ENCODE results near the gene LKAAEAR1. TPM values are rescaled to one million over a fixed set of nuclear protein-coding genes. Genes with fewer than 3 reads are reported as not detected.

LKAAEAR1 gene
- total RNA-seq, 3 donors from 2014 or later (not counting 1 experiment from before 2014, with no cell fraction given): not detected

DNA sequence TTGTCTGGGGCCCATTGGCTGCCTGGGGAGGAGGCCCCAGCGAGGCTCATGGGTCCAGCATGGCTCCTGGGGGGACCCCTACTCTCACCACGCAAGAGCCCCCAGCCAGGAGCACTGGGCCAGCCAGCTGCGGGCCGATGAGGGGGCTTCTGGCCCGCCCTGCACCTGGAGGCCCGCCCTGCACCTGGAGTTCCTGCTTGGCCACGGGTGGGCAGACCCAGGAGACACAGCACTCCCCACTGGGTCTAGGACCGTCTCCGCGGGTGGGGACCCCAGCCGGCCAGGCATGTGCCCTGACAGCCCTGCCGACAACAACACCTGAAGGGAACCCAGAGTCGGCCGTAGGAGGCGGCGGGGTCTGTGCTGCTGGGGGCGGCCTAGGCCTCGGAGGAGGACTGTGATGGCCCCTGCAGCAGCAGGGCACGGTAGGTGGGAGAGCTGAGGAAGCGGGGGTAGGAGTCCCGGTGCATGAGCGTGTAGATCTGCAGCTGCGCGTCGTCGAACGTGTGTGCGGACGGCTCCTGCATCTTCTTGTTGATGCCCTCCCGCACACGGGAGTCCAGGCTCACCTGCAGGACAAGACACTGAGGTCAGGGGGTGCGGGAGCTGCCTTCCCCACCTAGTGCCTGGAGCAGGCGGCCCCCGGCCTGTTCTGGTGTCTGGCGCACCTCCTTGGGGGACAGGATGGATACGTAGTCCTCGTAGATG lies 10.6 kb downstream of the LKAAEAR1 start:
- ATAC-seq (no peak), DNase-seq (no peak)
- H3K36me3 Mint-ChIP-seq: no peaks in the 10 kb centered on the region
- H3K27me3 Mint-ChIP-seq (ENCODE audit: low read depth in 2 of 2): no peaks in the 10 kb centered on the region
- no peaks in the 10 kb centered on the region for H3K9me3 Mint-ChIP-seq
- Histone ChIP-seq H3K4me3 (ENCODE audit: low read length) (no peak overlapping the region), H3K4me1 (ENCODE audit: control insufficient read depth, insufficient read depth, low read length) (peaks cover 52% of the 10 kb centered on the region), H3K27ac (ENCODE audit: low read length) (no peak overlapping the region), H3K9me3 (ENCODE audit: control insufficient read depth, insufficient read depth, low read length) (no peaks in the 10 kb centered on the region), H3K27me3 (ENCODE audit: control insufficient read depth, insufficient read depth, low read length) (no peaks in the 10 kb centered on the region), H3K36me3 (ENCODE audit: control insufficient read depth, insufficient read depth, low read length) (peaks cover 43% of the 10 kb centered on the region)
- intact Hi-C loops (cut with micrococcal nuclease): no loop called here
- TF ChIP-seq, protein P1, sequence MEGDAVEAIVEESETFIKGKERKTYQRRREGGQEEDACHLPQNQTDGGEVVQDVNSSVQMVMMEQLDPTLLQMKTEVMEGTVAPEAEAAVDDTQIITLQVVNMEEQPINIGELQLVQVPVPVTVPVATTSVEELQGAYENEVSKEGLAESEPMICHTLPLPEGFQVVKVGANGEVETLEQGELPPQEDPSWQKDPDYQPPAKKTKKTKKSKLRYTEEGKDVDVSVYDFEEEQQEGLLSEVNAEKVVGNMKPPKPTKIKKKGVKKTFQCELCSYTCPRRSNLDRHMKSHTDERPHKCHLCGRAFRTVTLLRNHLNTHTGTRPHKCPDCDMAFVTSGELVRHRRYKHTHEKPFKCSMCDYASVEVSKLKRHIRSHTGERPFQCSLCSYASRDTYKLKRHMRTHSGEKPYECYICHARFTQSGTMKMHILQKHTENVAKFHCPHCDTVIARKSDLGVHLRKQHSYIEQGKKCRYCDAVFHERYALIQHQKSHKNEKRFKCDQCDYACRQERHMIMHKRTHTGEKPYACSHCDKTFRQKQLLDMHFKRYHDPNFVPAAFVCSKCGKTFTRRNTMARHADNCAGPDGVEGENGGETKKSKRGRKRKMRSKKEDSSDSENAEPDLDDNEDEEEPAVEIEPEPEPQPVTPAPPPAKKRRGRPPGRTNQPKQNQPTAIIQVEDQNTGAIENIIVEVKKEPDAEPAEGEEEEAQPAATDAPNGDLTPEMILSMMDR (IDR thresholded peaks at IDR 0.05): no peak
- peaks cover 11 to 39% of the 10 kb centered on the region in 2 donors for H3K4me1 Mint-ChIP-seq
- 93% methylated on average over 37 of the region's 37 CpGs for WGBS (ENCODE audit: insufficient coverage)
- H3K27ac Mint-ChIP-seq: no peak overlapping the region
- no peak overlapping the region for H3K4me3 Mint-ChIP-seq

DNA sequence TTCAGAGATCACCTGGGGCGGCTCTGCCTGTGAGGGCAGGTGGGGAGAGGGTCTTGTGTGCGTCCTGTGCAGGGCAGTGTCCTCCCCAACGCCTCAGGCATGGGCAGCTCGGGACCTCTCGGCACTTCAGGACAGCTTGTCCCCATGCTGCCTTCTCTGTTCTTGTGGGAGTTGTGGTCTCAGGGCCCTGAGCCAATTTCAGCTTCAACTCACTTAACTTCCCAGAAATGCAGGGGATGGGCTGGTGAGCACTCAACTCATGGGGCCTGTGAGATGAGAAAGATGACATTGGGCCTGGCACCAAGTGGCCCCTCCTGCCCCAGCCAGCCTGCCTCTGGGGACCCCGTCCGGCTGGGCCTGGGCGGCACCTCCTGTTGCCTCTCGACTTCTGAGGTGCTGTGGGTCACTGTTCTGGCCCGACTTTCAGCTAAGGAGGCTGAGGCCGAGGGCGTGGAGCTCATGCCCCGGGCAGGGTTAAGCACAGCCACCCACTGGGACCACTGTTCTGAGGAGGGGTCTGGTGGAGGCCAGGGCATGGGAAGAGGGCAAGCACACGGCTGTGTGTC lies 11.6 kb downstream of the LKAAEAR1 start:
- Mint-ChIP-seq H3K4me1 (peaks cover 5 to 38% of the 10 kb centered on the region in 2 donors), H3K36me3 (no peaks in the 10 kb centered on the region), H3K27me3 (ENCODE audit: low read depth in 2 of 2) (no peaks in the 10 kb centered on the region), H3K27ac (peak overlapping the region in 1 of 2 donors; percentile 52), H3K4me3 (no peak overlapping the region), H3K9me3 (no peaks in the 10 kb centered on the region)
- no peak overlapping the region for H3K4me3 ChIP-seq (ENCODE audit: low read length)
- H3K9me3 ChIP-seq (ENCODE audit: control insufficient read depth, insufficient read depth, low read length): no peaks in the 10 kb centered on the region
- H3K27ac ChIP-seq (ENCODE audit: low read length): no peak overlapping the region
- peaks cover 51% of the 10 kb centered on the region for H3K4me1 ChIP-seq (ENCODE audit: control insufficient read depth, insufficient read depth, low read length)
- DNase-seq: no peak
- H3K36me3 ChIP-seq (ENCODE audit: control insufficient read depth, insufficient read depth, low read length): peaks cover 43% of the 10 kb centered on the region
- no peak for ATAC-seq
- intact Hi-C loops (cut with micrococcal nuclease): no loop called here
- TF ChIP-seq, protein P1 (IDR thresholded peaks at IDR 0.05): no peak
- no peaks in the 10 kb centered on the region for H3K27me3 ChIP-seq (ENCODE audit: control insufficient read depth, insufficient read depth, low read length)
- 80% methylated on average over 14 of the region's 14 CpGs for WGBS (ENCODE audit: insufficient coverage)

DNA sequence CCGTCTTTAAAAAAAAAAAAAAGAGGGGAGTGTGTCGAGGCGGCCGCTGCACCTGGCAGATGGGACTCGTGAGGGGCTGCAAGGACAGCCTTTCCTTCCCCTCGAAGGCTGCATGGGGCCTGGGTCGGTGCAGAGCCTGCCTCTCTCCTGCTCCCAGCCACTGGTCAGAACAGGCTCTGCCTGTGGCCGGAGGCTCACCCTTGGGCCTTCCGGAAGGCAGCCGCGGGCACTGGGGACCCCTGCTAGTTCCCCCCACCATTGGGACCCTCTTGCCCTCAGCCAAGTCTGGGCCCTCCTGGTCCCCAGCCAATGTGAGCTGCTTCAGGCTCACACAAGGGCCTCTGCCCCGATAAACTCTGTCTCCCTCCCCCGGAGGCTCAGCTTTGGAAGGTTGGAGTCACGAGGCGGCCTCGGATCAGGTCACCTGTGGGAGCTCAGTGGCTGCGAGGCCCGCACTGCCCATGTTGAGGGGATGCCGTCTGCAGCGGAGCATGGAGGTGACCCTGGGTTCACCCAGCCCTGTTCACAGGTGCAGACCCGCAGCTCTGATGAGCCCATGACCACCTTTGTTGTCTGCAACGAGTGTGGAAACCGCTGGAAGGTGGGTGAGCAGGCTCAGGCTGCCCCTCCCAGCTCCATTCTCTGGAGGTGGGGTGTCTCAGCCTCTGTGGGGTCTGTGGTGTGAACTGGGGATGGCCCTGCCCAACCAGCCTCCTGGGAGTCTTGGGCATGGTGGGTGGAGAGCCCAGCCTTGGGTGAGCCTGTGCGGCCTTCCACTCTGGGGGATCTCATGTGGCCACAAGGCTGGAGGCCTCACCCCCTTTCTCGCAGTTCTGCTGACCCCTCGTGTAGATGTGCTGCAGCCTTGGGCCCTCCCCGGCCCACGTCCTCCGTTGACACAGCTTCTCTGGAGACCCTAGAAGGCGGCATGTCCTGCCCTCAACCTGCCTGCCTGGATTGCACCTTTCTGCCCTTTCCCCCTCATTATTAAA lies 12.6 kb downstream of the LKAAEAR1 start:
- WGBS (ENCODE audit: insufficient coverage): 81% methylated on average over 30 of the region's 30 CpGs
- intact Hi-C loops (cut with micrococcal nuclease): no loop called here
- Histone ChIP-seq H3K36me3 (ENCODE audit: control insufficient read depth, insufficient read depth, low read length) (peaks cover 43% of the 10 kb centered on the region), H3K27ac (ENCODE audit: low read length) (no peak overlapping the region), H3K4me1 (ENCODE audit: control insufficient read depth, insufficient read depth, low read length) (peaks cover 51% of the 10 kb centered on the region), H3K27me3 (ENCODE audit: control insufficient read depth, insufficient read depth, low read length) (no peaks in the 10 kb centered on the region), H3K9me3 (ENCODE audit: control insufficient read depth, insufficient read depth, low read length) (no peaks in the 10 kb centered on the region), H3K4me3 (ENCODE audit: low read length) (no peak overlapping the region)
- no peak overlapping the region for H3K4me3 Mint-ChIP-seq
- TF ChIP-seq, protein P1 (IDR thresholded peaks at IDR 0.05): no peak
- no peaks in the 10 kb centered on the region for H3K9me3 Mint-ChIP-seq
- no peaks in the 10 kb centered on the region for H3K27me3 Mint-ChIP-seq (ENCODE audit: low read depth in 2 of 2)
- peak overlapping the region; percentile 21 to 52 for H3K27ac Mint-ChIP-seq
- H3K4me1 Mint-ChIP-seq: peaks cover 6 to 41% of the 10 kb centered on the region in 2 donors
- no peaks in the 10 kb centered on the region for H3K36me3 Mint-ChIP-seq
- DNase-seq: no peak
- no peak for ATAC-seq

Measured in natural killer cell (primary cell).